Pons (tissue), 1 donor: ENCODE measurements around the gene TSPAN5.
A peak's percentile ranks its signal among the peaks of the same experiment; 100 is the strongest.
"Not testable (repeated sequence)": the region's sequence is repeated elsewhere in the genome, so short reads cannot be mapped to it uniquely, and the experiment has no call there.

ENCODE experiments used
- DNase-seq: peaks from one replicate; pipeline ENCODE4 v3.0.0-alpha.2; 2016; ENCODE audit warnings: low spot score

The TSPAN5 gene

GRCh38 chr4:98491899-98492559 lies 166.4 kb downstream of the TSPAN5 start:
- DNase-seq, result no peak

GRCh38 chr4:98490251-98490650 lies 168.2 kb downstream of the TSPAN5 start:
- no peak for DNase-seq

- DNase-seq, result no peak
Measured at GRCh38 chr4:98485816-98486345, 172.5 kb downstream of the TSPAN5 start.

- no peak for DNase-seq
Measured at GRCh38 chr4:98484031-98484430, 174.4 kb downstream of the TSPAN5 start.

GRCh38 chr4:98482847-98483806 lies 175.3 kb downstream of the TSPAN5 start:
- DNase-seq, result no peak

- DNase-seq, result no peak
Measured at GRCh38 chr4:98482503-98482846, 175.9 kb downstream of the TSPAN5 start.

- DNase-seq, result peak; percentile 77
Measured at GRCh38 chr4:98481167-98481566, 177.2 kb downstream of the TSPAN5 start.

- no peak for DNase-seq
Measured at GRCh38 chr4:98480535-98480934, 177.9 kb downstream of the TSPAN5 start.

GRCh38 chr4:98479590-98479989 lies 178.8 kb downstream of the TSPAN5 start:
- DNase-seq, result not testable (repeated sequence)

GRCh38 chr4:98476891-98477290 lies 181.5 kb downstream of the TSPAN5 start:
- DNase-seq, result no peak

GRCh38 chr4:98474408-98474844 lies 184.0 kb downstream of the TSPAN5 start:
- DNase-seq, result no peak

- no peak for DNase-seq
Measured at GRCh38 chr4:98473046-98473445, 185.4 kb downstream of the TSPAN5 start.

GRCh38 chr4:98470831-98471230 lies 187.6 kb downstream of the TSPAN5 start:
- DNase-seq, result no peak

- no peak for DNase-seq
Measured at GRCh38 chr4:98470366-98470765, 188.0 kb downstream of the TSPAN5 start.

- no peak for DNase-seq
Measured at GRCh38 chr4:98469771-98470170, 188.6 kb downstream of the TSPAN5 start.

GRCh38 chr4:98468709-98469108 lies 189.7 kb downstream of the TSPAN5 start:
- peak; percentile 70 for DNase-seq

GRCh38 chr4:98467627-98468072 lies 190.8 kb downstream of the TSPAN5 start:
- peak; percentile 91 for DNase-seq

- DNase-seq, result no peak
Measured at GRCh38 chr4:98466868-98467599, 191.4 kb downstream of the TSPAN5 start.

GRCh38 chr4:98462487-98462886 lies 195.9 kb downstream of the TSPAN5 start:
- no peak for DNase-seq

- DNase-seq, result not testable (repeated sequence)
Measured at GRCh38 chr4:98461121-98461865, 197.1 kb downstream of the TSPAN5 start.

GRCh38 chr4:98457422-98457821 lies 201.0 kb downstream of the TSPAN5 start:
- not testable (repeated sequence) for DNase-seq
